GM10266 (cell line): Measurements from ENCODE around the gene PSME3IP1.
"Not testable (repeated sequence)": the region's sequence is repeated elsewhere in the genome, so short reads cannot be mapped to it uniquely, and the experiment has no call there.

Experiments used
- DNase-seq: peaks from one replicate; pipeline ENCODE4 v3.0.0; 2012; ENCODE audit errors: extremely low spot score
- TF ChIP-seq, protein P1 (sequence below): IDR thresholded peaks from 2 replicates; pipeline ENCODE4 v1.5.1; 2012; ENCODE audit warnings: mild to moderate bottlenecking, low read depth; ENCODE audit not compliant: control insufficient read depth, insufficient read depth; ENCODE audit errors: missing control alignments

Gene PSME3IP1

DNA sequence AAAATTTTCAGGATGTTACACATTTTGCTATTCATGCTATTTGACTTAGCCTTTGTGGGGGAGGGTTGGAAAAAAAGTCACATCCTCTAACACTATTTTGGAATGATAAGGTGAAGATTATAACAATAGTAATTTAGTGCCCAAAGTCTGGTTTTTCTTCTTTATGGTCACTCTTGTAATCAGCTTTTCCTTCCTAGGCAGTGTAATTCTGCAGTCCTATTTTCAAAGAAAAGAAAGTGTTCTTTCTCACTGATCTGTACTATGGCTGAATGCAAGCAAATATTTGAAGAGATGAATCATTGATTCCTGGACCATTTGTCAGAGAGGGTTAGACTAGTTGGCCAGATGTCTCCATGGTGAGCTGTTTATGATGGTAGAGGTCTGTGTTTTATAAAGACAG, 8.7 kb upstream of the PSME3IP1 start:
- TF ChIP-seq, protein P1, sequence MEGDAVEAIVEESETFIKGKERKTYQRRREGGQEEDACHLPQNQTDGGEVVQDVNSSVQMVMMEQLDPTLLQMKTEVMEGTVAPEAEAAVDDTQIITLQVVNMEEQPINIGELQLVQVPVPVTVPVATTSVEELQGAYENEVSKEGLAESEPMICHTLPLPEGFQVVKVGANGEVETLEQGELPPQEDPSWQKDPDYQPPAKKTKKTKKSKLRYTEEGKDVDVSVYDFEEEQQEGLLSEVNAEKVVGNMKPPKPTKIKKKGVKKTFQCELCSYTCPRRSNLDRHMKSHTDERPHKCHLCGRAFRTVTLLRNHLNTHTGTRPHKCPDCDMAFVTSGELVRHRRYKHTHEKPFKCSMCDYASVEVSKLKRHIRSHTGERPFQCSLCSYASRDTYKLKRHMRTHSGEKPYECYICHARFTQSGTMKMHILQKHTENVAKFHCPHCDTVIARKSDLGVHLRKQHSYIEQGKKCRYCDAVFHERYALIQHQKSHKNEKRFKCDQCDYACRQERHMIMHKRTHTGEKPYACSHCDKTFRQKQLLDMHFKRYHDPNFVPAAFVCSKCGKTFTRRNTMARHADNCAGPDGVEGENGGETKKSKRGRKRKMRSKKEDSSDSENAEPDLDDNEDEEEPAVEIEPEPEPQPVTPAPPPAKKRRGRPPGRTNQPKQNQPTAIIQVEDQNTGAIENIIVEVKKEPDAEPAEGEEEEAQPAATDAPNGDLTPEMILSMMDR = no peak
- DNase-seq = no peak

DNA sequence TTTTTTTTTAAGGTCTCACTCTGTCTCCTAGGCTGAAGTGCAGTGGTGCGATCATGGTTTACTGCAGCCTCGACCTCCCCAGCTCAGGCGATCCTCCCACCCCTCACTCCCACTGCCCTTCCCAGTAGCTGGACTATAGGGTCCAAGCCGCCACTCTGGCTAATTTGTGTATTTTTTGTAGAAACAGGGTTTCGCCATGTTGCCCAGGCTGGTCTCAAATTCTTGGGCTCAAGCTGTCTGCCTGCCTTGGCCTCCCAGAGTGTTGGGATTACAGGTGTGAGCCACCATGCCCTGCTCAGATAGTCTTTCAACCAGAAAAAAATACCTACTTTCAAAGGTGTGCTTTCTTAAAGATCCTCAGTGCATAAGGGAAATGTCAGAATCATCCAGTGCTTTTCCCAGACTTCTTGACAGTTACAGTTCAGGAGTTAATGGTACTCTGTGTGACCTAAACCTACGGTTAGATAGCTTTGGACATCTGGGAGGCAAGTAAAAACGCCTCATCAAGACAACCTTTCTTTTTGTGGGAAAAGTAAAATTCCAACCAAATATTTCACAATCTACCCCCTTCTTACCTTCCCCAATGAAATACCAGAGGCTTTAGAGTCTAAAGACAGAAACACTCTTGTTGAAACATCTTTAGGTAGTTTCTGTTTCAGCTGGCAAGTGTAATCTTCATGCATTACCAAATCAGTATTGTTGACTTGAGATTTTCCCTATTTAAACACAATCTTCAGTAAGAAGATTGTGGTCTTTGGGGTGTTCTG, 7.1 kb upstream of the PSME3IP1 start:
- peak; percentile 53 for DNase-seq

DNA sequence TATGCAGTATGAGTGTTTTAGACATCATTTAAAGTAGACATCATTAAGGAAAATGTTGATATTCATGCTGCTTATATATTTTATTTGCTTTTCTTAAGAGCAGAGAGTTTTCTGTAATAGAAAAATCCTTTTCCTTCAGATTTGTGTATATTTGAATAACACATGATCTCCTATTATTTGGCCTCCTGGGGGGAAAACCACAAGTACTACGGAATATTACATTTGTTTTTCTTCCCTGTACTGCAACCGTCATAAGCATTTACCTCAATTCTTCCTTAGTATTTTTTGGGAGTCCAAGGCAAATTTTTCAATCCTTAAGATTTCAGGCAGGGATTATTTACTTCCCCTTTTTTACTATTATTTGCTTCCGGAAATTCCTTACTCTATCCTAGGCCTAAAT, 6.3 kb upstream of the PSME3IP1 start:
- DNase-seq = no peak
- TF ChIP-seq, protein P1 = no peak

More for the DNA sequence above, 7.1 kb upstream of the PSME3IP1 start:
- TF ChIP-seq, protein P1 = no peak

DNA sequence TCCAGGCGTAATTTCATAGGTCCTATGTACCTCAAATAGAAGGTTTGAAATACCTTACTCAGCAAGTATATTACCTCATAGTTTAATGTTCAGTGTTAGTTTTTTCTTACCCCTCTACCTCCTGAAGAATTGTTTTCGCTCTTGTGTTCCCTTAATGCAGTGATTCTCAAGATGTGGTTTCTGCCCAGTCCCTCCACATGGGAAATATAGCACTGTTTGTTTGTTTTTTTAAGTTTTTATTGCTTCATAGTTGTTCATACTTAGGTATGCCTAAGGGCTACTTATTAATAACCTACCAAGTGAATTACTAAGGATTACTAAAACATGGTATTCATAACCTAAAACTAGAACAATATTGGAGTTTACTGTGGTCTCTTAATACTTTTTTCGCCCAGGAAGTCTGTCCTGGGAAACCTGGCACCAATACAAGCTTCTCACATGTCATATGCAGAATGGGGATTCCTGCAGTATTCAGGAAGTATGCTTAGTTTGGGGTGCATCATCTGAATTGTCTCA, 5.3 kb upstream of the PSME3IP1 start:
- TF ChIP-seq, protein P1 = no peak
- DNase-seq = no peak

DNA sequence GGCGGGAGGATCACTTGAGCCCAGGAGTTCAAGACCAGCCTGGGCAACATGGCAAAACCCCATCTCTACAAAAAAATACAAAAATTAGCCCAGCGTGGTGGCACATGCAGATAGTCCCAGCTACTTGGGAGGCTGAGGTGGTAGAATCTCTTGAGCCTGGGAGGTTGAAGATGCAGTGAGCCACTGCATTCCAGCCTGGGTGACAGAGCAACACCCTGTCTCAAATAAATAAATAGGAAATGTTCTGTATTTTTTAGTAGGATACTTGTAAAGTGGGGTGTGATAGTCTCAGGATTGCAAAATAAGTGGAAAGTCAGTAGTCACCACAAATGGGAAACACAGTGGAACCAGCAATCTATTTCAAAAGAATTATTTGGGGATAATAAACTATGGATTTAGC, 4.3 kb upstream of the PSME3IP1 start:
- TF ChIP-seq, protein P1 = no peak

DNA sequence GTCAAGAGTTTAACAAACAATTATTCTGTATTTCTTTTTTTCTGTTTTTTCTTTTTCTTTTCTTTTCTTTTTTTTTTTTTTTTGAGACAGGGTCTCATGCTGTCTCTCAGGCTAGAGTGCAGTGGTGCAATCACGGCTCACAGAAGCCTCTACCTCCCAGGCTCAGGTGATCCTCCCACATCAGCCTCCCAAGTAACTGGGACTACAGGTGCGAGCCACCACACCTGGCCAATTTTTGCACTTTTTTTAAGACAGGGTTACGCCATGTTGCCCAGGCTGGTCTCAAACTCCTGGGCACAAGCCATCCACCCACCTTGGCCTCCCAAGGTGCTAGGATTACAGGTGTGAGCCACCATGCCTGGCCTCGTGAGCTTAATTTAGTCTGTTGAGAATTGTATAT, 3.7 kb upstream of the PSME3IP1 start:
- DNase-seq = not testable (repeated sequence)

More for the DNA sequence above, 4.3 kb upstream of the PSME3IP1 start:
- no peak for DNase-seq

DNA sequence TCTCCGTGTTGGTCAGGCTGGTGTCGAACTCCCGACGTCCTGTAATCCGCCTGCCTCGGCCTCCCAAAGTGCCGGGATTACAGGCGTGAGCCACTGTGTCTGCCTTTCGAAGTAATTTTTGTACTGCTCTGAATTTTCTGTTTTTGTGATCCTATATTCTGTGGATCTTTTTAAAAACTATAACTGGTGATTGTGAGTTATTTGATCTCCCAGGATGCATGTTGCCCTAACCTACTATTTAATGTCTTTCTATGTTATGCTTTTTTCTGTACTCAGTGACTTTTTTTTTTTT, 2.8 kb upstream of the PSME3IP1 start:
- no peak for DNase-seq
- TF ChIP-seq, protein P1 = no peak

DNA sequence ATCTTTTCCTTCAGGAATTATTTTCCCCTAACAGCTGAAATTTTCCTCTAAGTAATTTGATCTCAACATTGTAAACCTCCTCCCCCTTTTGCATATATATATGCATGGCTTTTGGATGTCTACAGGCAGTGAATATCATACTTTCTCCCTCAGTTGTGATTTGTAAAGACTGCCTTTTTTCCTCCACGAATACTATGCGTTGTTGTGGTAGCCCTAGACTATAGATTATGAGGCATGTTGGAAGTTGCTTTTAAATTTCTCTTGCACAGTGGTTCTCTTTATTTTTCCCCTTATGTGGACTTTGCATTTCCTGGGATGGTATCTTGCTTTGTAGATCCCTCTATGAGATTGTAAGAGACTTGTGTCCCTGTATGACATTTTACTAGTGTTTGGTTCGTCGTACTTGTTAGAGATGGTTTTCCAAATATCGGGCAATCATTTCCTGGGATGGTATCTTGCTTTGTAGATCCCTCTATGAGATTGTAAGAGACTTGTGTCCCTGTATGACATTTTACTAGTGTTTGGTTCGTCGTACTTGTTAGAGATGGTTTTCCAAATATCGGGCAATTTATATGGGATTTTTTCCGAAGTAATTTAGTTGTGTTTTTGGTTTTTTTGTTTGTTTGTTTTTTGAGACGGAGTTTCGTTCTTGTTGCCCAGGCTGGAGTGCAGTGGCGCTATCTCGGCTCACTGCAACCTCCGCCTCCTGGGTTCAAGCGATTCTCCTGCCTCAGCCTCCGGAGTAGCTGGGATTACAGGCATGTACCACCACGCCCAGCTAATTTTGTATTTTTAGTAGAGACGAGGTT, 2.3 kb upstream of the PSME3IP1 start:
- DNase-seq = not testable (repeated sequence)
